Glomerular endothelial cell (primary cell): ENCODE data around the gene SHISA6. TPM values are rescaled to one million over a fixed set of nuclear protein-coding genes. Genes with fewer than 3 reads are reported as not detected.

ENCODE experiments used
- DNase-seq: peaks from one replicate; pipeline ENCODE4 v3.0.0-alpha.2; 2011; ENCODE audit warnings: low read depth, low spot score; ENCODE audit errors: extremely low read depth
- total RNA-seq: library from RNA; depleted of rRNA; stranded (reverse); fragments of >200 nt; gene quantifications from 2 replicates; pipeline ENCODE4 v1.2.3, GENCODE V29; 2015

Gene SHISA6
- total RNA-seq, result not detected in 2 replicates

DNA sequence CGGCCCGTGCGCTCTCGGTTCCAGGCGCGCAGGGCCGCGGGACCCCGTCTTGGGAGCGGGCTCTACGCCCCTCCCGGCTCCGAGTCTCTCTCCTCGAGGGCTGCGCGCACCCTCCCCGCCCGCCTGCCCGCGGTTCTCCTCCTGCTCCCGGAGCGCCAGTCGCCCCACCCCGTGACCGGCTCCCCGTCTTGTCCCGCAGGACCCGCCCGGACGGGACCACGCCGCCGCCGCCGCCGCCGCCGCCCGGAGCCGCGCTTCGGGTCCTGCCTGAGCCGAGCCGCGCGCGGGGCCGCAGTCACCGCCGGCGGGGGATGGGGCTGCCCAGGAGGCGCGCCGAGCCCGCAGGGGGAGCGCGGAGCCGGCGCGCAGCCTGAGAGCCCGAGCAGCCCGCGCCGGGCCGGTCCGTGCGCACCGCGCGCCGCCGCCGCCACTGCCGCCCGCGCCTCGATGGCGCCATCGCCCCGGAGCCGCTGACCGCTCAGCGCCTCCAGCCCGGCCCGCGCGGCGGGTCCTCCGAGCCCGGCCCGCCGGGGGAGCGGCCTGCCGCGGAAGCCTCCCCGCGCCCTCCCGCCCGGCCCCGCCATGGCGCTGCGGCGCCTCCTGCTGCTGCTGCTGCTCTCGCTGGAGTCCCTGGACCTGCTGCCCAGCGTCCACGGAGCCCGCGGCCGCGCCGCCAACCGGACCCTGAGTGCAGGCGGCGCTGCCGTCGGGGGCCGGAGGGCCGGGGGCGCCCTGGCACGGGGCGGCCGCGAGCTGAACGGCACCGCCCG lies at the start of gene SHISA6:
Gene SHISA6, plus strand, starts transcription at position 373 of the 770 bp plus-strand sequence.
- no peak for DNase-seq

DNA sequence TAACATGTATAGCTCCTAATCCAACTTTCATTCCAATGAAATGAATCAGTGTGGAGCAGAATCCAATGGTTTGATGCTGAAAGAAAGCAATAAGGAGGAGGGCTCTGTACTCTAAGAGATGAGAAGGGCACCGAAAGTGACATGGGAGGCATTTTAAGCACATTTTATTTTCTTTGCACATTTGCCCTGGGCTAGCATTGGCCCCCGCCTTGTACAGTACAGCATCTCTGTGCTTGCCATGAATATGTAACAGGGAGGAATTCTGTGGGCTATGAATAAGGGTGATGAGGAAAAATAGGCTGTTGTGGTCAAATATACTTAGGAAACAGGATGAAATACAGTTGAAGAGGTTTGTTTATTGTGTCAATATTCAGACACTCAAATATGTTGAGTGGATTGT lies 45.2 kb upstream of the SHISA6 start:
- no peak for DNase-seq

DNA sequence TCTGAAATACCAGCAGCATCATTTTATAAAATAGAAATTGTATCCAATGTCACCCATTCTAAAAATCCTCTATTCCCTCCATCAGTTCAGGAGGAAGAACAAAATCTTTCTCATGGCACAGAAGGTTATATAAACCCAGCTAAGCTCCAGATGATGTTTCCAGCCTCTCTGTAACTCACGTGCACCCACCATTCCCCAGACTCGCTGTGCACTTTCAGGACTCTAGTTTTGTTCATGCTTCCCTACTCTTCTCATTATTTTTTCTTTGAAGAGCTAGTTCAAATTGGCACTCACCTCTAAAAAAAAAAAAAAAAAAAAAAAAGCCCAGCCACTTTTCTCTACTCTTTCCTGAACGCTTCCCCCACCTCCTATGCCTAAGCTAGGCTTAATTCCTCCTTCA lies 36.0 kb upstream of the SHISA6 start:
- DNase-seq, result no peak

DNA sequence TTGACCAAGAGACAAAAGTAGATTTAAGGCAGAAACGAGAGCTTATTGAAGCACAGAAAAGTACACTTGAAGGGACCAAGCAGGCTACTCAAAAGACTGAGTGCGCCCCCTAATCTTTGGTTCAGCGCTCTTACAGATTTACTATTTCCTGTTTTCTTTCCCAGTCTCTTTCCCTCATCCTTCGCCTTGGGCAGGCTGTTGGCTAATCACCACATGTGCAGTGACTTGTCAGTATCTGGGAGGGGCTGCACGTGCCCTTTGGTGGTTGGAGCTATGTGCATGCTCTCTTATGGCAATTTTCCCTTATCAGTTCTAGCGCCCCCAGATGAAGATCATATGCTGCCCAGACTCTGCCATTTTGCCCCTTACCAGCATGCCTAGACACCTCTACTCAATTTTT lies 35.4 kb upstream of the SHISA6 start:
- no peak for DNase-seq

DNA sequence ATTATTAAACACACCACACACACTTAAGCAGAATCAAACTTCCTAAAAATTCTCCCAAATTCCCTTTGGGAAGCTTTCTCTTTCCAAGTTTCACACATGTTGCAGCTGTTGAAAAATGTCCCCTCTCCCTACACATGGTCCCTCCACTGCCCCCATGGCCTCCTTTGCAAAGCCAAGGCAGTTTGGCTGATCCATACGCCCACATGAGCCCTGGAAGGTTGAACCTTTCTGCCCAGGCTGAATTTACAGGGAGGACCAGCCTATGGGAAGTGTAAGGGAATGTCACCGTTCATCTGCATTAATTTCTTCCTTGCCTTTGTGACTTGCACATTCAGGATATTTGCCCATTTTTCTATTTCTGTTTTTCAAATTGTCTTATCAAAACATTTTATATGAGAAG lies 31.1 kb upstream of the SHISA6 start:
- no peak for DNase-seq

DNA sequence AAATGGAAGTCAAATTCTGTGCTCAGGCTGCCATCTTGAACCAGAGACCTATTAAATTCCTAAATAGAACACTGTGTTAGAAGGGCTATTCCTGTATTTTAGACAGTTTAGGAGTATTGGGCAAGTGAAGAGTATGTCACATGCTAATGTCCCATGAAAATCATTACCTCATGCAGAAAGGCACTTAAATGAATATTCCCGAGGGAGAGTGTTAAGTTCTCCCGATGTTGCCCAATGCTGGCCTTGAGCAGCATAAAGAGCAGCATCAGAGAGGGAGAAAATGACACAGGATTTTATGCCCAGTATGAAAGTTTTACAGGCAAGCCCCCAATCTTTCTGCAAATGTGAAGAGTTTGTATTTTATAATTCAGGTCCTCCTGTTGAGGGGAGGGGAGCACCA lies 28.2 kb upstream of the SHISA6 start:
- no peak for DNase-seq

DNA sequence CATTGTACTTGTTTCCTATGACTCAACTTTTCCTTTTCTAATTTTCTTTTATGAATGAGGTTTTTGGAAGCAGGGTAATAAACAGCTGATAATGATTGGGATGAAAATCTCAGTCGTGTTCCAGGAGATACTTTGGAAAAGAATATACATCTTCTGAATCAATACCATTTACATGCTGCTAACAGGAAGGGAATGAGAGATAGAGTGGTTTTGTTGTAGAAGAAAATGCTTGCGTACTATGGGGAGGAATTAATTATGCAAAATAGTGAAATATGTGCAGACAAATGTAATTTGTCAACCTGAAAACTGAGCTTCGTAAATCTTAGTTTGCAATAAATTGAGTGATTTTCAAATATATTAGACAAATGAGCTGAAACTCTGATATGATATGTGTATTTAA lies 24.0 kb upstream of the SHISA6 start:
- no peak for DNase-seq

DNA sequence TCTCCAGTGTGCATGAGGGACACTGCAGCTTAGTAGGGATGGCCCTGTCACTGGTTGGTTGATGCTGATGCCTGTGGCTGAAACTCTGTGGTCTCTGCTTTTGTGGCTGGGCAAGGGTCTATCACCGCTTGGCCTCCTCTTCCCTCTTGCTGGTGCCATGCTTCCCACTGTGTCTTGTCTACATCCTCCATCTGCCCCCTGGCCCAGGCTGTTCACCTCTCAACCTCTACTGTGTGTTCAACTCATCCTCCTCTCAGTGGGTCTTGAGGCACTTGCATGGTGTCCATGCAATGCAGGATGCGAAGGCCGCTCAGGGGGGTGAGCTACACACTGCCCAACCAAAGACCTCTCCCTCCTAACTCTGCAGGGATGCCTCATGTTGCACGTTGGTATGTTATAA lies 19.8 kb upstream of the SHISA6 start:
- DNase-seq, result no peak

DNA sequence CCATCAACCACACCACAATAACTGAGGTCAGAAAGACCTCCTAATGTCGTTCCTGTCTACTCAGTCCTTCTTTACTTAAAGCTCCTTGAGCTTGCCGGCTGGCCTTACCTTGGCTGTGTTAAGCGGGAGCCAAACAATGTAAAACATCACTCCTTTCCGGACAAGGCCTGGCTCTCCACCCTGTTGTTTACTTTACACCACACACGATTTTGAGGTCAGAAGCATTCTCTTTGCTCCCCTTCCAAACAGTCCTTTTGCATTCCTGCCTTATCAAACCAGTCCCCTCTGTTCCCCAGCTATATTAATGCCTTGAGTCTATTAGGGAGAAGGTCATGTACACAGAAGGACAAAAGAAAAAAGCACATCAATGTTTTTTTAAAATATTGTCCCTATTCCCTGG lies 19.3 kb upstream of the SHISA6 start:
- no peak for DNase-seq

DNA sequence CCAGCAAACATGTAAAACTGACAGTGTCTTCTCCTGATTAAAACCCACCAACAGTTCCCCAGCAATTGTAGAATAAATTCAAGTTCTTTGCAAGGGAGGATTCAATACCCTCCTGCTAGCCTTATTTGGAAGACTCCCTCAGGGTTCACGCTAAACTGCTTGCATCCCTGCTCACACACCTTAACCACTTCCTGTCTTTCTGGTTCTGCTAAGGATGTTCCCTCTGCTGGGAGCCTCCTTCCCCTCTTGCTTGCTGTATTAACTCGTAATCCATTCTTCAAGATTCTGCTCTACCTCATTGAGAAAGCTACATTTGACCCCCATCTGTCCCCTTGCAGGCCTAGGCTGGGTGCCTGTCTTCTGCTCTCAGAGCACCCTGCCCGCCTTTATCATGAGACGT lies 2.3 kb upstream of the SHISA6 start:
- no peak for DNase-seq

DNA sequence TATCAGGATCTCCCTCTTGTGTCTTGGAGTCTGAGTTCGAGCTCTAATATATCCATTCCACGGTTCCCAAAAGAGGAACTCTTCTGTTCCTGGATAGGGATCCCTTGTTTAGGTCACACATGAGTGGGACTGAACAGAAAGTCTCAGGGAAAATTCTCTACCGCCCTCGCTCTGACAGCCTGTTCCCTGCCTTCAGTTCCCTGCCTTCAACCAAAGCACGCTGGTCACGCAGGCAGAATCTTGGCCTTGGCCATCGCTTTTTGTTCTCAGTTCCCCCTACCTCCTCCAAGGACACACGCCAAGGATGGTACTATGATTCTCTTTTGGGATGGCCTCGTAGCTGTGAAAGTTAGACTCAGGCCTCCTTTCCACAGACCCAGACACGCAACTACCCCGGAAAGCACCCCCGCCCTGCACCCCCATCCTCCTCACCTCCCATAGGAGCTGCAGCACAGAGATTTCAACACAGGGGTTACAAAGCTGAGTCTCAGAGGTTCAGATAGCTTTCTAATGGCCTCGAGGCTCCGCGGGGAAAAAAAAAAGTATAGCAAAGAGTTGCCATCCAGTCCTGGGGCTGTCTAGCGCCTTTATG lies 1.5 kb upstream of the SHISA6 start:
- no peak for DNase-seq

DNA sequence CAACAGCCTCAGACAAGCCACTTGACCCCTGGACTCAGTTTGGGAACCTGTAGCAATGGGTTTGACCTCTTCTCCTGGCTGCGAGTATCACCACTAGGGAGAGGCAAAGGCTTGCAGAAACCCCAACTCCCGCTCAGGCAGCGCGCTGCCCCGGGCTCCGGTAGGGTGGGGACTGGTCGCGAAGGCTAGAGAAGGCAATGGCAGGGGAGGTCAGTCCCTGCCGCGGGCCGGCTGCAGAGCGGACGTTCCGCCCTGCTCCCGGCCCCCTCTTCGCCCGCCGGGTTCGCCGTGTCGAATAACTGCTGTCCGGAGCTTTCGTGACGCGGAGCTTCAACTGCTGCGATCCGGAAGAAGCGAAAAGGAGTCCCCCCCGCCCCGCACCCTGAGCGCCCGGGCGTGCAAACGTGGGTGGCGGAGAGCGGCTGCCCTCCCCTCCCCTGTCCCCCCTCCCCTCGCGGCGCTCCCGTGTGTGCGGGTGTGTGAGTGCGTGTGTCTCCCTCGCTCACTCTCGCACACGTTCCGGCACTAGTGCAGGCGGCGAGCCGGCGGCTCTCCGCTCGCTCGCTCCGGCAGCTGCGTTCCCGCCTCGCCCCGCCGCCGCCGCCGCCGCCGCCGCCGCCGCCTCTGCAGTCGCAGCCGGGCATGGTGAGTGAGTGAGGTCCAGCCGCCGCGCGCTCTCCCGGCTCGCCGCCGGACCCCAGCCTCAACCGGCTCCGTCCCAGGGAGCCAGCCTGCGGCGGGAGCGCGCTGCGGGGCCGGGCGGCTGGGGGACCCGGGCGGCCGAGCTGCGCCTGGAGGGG lies 772 bp upstream of the SHISA6 start:
- no peak for DNase-seq

DNA sequence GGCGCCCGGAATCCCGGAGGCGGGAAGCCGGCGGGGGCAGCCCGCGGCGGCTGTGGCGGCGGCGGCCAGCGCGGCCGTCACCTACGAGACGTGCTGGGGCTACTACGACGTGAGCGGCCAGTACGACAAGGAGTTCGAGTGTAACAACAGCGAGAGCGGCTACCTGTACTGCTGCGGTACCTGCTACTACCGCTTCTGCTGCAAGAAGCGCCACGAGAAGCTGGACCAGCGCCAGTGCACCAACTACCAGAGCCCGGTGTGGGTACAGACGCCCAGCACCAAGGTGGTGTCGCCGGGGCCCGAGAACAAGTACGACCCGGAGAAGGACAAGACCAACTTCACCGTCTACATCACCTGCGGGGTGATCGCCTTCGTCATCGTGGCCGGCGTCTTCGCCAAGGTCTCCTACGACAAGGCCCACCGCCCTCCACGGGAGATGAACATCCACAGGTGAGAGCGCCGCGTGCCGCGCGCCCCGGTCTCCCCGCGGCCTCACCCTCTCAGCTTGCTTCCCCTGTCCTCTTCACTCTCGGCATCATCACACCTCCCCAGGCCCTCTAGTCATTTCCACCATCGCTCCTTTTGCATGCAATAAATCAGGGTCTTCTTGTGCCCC lies 706 bp downstream of the SHISA6 start:
- no peak for DNase-seq

DNA sequence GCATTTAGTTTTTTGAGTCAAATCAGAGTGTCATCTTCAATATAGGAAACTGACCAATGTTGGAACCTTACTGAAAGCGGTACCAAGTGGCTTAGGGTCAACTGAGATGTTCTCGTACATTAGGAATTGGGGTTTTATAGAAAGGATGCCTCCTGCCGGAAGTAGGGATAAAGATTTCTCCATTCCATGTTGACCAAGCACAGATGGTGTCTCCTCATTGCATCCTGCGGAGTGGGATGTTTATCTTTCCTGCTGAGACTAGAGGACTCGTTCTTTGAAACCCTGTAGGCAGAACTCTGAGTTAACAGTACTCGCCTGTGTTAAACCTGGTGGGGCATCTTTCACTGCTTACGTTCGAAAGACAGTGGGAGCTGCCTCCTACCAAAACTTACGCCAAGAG lies 1.4 kb downstream of the SHISA6 start:
- DNase-seq, result no peak

DNA sequence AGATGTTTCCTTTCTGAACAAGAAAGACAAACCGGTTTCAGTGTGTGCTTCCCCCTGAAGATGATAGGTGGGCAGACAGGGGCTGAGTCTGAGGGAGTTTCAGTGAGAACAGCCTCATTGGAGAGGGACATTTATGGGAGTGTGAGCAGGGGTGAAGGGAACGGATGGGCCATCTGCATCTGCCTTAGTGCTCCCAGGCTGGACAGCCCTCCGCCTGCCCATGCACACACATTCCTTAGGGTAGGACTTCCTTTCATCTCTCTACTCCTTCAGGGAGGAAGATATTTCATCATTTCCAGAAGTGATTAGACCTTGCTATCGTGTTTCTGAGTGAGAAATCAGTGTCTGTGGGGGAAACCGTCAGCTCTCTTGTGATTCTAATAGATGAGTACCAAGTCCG lies 3.8 kb downstream of the SHISA6 start:
- DNase-seq, result no peak

DNA sequence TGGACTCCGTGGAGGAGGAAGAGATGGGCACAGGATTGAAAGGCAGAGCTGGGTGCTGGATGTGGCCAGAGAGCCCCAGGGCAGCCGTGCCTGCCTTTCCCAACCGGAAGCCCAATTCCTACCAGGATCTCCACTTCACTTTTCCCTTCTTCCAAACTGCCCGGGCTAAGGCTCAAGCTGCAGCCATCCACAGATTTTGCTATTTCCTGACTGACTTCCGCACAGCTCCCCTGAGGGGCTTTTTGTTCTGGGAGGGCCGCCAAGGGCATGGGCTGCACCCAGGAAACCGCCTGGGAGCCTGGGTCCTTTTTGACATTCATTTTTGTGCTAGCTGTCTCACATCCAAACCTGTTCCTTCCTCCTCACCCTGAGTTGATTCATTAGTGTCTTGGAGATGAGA lies 4.2 kb downstream of the SHISA6 start:
- no peak for DNase-seq

DNA sequence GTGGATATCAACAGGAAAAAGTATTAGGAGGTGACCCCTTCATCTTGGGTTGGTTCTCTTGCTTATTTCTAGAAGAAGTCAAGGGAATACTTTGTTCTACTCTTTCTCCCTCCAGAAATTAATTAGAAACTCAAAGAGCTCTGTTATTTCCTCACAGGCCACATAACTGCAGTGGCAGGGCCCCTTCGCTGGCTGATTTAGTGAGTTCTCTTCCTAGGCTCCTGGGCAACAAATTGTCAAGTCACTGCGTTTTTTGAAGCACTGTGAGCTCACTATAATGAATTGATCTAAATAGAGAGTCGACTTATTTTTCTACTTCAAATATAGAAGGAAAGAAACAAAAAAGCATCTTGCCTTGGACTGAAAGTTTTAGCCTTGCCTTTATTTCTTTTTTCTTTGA lies 4.8 kb downstream of the SHISA6 start:
- no peak for DNase-seq

DNA sequence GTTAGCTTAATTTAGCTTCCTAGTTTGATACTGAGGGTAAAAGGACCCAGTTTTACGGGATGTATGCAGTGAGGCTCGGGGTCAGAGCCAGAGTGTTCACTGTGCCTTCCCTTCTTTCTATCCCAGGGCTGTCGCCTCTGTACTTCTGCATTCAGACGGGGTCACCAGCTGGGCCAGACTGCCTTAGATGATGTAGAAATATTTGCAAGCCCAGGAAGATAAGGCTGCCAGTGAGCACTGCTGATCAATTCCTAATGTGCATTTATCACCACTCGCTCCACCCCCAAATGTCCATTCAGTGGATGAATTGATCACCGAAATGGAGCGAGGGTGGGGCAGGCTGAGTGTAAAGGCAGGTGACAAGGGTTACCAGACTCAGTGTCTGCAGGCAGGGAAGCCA lies 9.1 kb downstream of the SHISA6 start:
- no peak for DNase-seq

DNA sequence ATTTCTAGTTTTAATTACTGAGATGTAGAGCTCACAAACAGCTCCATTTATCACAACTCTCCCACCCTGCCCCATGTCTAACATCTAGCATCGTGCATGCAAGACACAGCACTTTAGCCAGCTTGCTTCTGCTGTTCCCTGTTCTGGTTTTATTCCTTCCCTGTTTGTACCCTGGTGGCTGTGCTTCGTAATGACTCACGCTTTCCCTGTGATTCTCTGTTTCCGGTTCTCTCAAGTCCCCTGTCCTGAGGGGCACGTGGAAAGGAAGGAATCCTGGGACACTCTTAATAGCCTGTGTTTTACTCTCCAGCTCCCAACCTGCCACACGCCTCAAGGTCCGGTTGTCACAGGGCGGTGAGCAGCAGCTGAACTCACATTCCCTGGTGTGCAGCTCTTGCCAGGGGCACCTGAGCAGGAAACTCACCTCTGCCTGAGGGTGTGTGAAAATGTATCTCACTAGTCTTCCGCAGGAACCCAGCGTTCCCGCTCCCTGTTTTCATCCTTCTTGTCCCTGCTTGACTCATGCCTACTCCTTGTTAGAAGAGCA lies 10.6 kb downstream of the SHISA6 start:
- no peak for DNase-seq

DNA sequence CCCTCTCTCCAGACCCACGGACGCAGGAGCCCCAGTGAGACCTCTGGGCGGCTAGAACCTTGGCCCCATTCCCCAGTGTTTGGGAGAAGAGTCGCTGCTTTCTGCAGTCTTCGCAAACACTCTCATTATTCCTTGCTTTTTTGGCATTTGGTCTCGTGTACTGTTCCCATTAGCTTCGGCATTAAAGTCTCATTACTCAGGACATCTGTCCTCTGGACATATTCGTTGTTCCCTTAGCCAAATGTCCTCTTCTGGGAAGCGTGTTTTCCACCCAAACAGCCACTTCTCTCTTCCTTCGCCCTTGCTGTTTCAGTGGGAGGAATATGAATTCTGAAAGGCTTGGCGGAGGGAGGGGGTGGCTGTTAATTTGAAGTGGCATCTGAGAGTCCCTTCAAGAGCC lies 11.1 kb downstream of the SHISA6 start:
- no peak for DNase-seq

DNA sequence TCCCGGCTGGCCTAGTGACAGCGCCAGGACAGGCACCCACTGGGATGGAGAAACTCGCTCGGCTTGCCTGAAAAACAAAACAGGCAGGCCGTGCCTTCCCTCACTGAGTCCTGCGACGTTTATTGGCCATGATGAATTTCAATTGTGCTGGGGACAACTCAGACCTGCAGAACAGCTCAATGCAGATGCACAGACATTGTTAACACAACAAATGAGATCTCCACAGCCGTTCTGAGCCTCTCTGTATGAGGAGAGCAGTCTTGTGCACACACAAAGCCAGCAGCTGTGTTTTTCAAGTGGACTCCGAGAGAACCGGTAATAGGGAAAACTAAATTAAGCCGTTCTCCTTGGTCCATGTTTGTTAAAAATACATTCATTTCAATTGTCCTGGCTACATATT lies 15.9 kb downstream of the SHISA6 start:
- DNase-seq, result no peak
